Measurements from ENCODE around the gene ASCC1. TPM values are rescaled to one million over a fixed set of nuclear protein-coding genes. Genes with fewer than 3 reads are reported as not detected.

The ASCC1 gene
- total RNA-seq, 2 donors from 2014 or later, result 27.2 to 37.0 TPM

GRCh38 chr10:72072639-72073038 is 143.4 kb downstream of the ASCC1 start:
- no peak for DNase-seq (ENCODE audit: low spot score)
- Histone ChIP-seq H3K4me1 (peaks cover 0 to 31% of the 10 kb centered on the region in 2 donors), H3K27ac (no peak overlapping the region), H3K4me3 (no peak overlapping the region), H3K36me3 (no peaks in the 10 kb centered on the region), H3K9me3 (no peaks in the 10 kb centered on the region), H3K27me3 (no peaks in the 10 kb centered on the region)
- TF ChIP-seq CTCF (IDR thresholded peaks at IDR 0.05), result no peak

- no peak overlapping the region for H3K4me3 ChIP-seq
- H3K4me1 ChIP-seq, result peaks cover 0 to 37% of the 10 kb centered on the region in 2 donors
- TF ChIP-seq CTCF (IDR thresholded peaks at IDR 0.05), result no peak
- no peak overlapping the region for H3K27ac ChIP-seq
- H3K36me3 ChIP-seq, result no peaks in the 10 kb centered on the region
- H3K9me3 ChIP-seq, result no peaks in the 10 kb centered on the region
- no peak for DNase-seq (ENCODE audit: low spot score)
- H3K27me3 ChIP-seq, result no peaks in the 10 kb centered on the region
Observed at GRCh38 chr10:72072046-72072445, 144.0 kb downstream of the ASCC1 start.

- no peak for DNase-seq (ENCODE audit: low spot score)
Observed at GRCh38 chr10:72069751-72070526, 146.1 kb downstream of the ASCC1 start.

GRCh38 chr10:72068901-72069446 is 147.1 kb downstream of the ASCC1 start:
- peaks cover 0 to 40% of the 10 kb centered on the region in 2 donors for H3K4me1 ChIP-seq
- H3K27me3 ChIP-seq, result no peaks in the 10 kb centered on the region
- no peak overlapping the region for H3K27ac ChIP-seq
- H3K36me3 ChIP-seq, result no peaks in the 10 kb centered on the region
- no peak for TF ChIP-seq CTCF (IDR thresholded peaks at IDR 0.05)
- no peak overlapping the region for H3K4me3 ChIP-seq
- DNase-seq (ENCODE audit: low spot score), result no peak
- H3K9me3 ChIP-seq, result no peaks in the 10 kb centered on the region

More at GRCh38 chr10:72069751-72070526, 146.1 kb downstream of the ASCC1 start:
- Histone ChIP-seq H3K4me1 (peaks cover 0 to 43% of the 10 kb centered on the region in 2 donors), H3K27me3 (no peaks in the 10 kb centered on the region), H3K9me3 (no peaks in the 10 kb centered on the region), H3K27ac (no peak overlapping the region), H3K4me3 (no peak overlapping the region), H3K36me3 (no peaks in the 10 kb centered on the region)
- TF ChIP-seq CTCF (IDR thresholded peaks at IDR 0.05), result no peak

GRCh38 chr10:72068126-72068765 is 147.8 kb downstream of the ASCC1 start:
- H3K4me3 ChIP-seq, result no peak overlapping the region
- no peaks in the 10 kb centered on the region for H3K27me3 ChIP-seq
- no peaks in the 10 kb centered on the region for H3K36me3 ChIP-seq
- no peak for DNase-seq (ENCODE audit: low spot score)
- H3K9me3 ChIP-seq, result no peaks in the 10 kb centered on the region
- H3K27ac ChIP-seq, result no peak overlapping the region
- TF ChIP-seq CTCF (IDR thresholded peaks at IDR 0.05), result no peak
- H3K4me1 ChIP-seq, result peaks cover 0 to 33% of the 10 kb centered on the region in 2 donors
